ENCODE data around the gene SUSD3.

SUSD3 gene

GRCh38 chr9:93030642-93031628 lies 27.6 kb upstream of the SUSD3 start:
- DNase-seq = no peak

- DNase-seq = no peak
Measured at GRCh38 chr9:93031629-93032430, 26.7 kb upstream of the SUSD3 start.

- no peak for DNase-seq
Measured at GRCh38 chr9:93032545-93032944, 26.0 kb upstream of the SUSD3 start.

GRCh38 chr9:93033531-93033930 lies 25.0 kb upstream of the SUSD3 start:
- DNase-seq = no peak

GRCh38 chr9:93035106-93035660 lies 23.3 kb upstream of the SUSD3 start:
- DNase-seq = no peak

- no peak for DNase-seq
Measured at GRCh38 chr9:93035821-93036351, 22.6 kb upstream of the SUSD3 start.

GRCh38 chr9:93036887-93037475 lies 21.5 kb upstream of the SUSD3 start:
- DNase-seq = no peak

- DNase-seq = no peak
Measured at GRCh38 chr9:93037476-93037971, 21.0 kb upstream of the SUSD3 start.

- DNase-seq = no peak
Measured at GRCh38 chr9:93038918-93039317, 19.6 kb upstream of the SUSD3 start.

- no peak for DNase-seq
Measured at GRCh38 chr9:93039456-93039855, 19.0 kb upstream of the SUSD3 start.

- DNase-seq = no peak
Measured at GRCh38 chr9:93039976-93040375, 18.5 kb upstream of the SUSD3 start.

GRCh38 chr9:93040409-93040808 lies 18.1 kb upstream of the SUSD3 start:
- DNase-seq = no peak

GRCh38 chr9:93041108-93041802 lies 17.2 kb upstream of the SUSD3 start:
- DNase-seq = no peak

- no peak for DNase-seq
Measured at GRCh38 chr9:93043122-93043521, 15.4 kb upstream of the SUSD3 start.

- no peak for DNase-seq
Measured at GRCh38 chr9:93045521-93045920, 13.0 kb upstream of the SUSD3 start.

- DNase-seq = no peak
Measured at GRCh38 chr9:93048566-93049448, 9.7 kb upstream of the SUSD3 start.

GRCh38 chr9:93049491-93049890 lies 9.0 kb upstream of the SUSD3 start:
- no peak for DNase-seq

- no peak for DNase-seq
Measured at GRCh38 chr9:93050231-93050630, 8.3 kb upstream of the SUSD3 start.

- DNase-seq = no peak
Measured at GRCh38 chr9:93051680-93052089, 6.8 kb upstream of the SUSD3 start.

GRCh38 chr9:93052791-93053540 lies 5.5 kb upstream of the SUSD3 start:
- no peak for DNase-seq

Measured in effector CD8-positive, alpha-beta T cell (primary cell).